Stimulated activated naive CD4-positive, alpha-beta T cell (primary cell): Measurements from ENCODE around the gene MICA.

Experiments used
- DNase-seq, 6 experiments: peaks; one replicate each; lab custom pipeline; 2025; lab: John Stamatoyannopoulos, UW

The MICA gene

GRCh38 chr6:31460361-31461025 is 57.1 kb downstream of the MICA start:
- no peak for DNase-seq

DNA sequence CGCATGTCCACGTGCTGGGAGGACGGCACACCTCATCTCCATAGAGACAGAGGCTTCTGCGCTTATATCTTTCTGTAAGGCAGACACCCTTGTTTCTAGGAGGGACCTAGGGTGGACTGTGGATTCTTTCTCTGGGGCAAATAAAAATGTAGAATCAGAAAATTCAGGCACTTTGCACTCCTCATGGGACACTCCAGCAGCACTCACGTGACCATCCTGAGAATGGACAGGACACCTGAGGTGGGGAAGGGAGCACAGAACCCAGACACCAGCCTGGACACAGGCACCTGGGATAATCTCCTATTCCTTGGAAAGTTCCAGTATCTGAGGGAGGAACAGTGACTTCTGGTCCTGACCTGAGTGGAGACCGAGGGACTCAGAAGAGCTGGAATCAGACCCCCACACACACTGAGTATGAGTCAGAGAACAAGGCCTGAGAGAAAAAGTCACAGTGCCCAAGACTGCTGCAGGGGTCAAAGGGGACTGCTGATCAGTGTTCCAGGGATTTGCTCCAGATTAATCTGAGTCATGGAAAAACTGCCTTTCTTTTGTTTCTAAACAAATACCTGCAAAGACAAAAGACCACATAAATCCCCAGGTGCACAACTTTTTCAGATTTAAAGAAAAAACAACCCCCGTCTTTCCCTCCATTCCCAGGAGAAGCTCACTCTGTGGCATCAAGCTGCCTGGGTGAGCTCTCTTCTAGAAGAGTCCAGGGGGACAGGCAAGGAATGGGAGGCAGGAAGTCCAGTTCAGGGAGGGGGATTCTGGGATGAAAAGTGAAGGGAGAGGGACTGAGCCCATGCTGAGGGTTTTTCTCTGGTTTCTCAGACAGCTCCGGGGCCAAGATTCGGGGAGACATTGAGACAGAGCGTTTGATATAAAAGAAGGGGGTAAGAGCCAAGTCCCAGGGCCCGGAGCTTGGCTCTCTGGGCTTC is 58.9 kb downstream of the MICA start:
- peak in 1 of 6 experiments; percentile 40 for DNase-seq

- DNase-seq: peak; percentile 82 to 93 (median 89)
Measured at GRCh38 chr6:31462964-31463870, 59.8 kb downstream of the MICA start.

DNA sequence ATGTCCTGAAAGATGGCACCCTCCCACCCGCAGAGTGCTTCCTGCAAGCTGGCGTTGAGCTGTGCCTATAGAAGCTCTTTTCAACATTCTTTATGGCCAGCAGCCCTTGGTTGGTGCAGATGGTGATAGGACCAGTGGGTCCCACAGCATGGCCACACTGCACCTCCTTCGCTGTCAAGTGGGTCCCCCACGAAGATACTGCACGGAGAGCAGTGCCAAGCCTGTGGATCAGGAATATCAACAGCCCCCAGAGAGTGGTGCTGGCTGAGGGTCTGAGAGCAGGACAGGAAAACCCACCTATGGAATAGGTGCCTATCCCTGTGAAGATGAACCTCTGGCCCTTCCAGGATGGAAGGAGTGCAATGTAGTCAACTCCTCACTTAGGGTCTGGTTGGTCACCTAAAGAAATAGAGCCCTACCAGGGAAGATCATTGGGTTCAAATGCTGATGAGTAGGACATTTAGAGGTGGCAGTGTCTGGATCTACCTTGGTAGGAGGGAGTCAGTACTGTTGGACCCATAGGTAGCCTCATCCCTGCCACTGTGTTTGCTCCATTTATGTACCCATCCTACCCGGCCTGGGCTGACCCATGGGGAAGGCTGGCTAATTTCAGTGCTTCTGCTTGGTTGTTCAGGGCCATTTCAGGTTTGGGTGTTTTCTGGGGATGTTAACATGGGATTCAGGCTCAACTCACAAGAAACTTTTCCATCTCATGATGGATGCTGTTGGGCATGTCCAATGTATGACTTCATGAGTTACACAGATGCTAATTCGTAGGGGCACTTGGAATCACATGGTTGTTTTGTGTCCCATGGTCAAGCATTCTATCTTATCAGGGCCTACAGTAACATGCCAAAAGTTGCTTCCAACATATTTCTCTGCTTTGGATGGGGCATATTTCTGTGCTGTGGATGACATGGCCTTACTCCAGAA is 61.1 kb downstream of the MICA start:
- peak in 1 of 6 experiments; percentile 11 for DNase-seq
